ENCODE measurements around the gene DBX1.
A peak's percentile ranks its signal among the peaks of the same experiment; 100 is the strongest.

Gene DBX1

DNA sequence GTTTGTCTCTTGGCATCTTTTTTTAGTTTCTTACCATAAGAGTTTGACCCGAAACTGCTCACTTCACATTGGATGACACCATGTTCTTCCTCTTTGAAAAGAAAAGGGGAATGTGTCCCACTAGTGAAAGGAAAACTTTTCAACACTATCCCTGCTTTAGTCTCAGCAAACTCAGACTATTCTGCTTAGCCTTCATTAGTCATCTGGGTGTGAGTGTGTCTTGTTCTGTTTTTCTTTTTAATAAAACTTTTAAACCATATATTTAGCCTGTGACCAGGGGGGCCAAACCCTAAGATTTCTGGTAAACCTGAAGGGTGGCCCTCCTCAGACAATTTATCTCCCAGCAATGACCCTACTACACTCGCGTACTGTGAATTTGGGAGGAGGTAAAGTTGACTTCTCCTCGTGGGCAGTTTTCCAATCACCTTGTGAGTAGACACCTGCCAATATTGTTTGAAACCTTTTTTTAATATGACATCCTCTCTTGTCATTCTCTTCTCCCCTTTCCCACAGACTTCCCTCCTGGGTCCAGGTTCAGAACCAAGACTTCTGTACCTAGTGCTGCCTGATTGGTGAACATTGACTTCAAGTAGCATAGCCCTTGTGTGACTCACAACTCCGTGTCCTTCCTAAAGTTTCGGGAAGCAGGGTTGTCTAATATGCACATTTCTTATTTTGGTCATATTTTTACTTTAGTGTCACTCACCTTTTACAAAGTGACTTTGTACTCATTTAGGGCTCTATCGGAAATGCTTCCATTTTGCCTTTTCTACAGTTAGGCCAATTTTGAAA lies 39.9 kb downstream of the DBX1 start:
- no peak for DNase-seq

DNA sequence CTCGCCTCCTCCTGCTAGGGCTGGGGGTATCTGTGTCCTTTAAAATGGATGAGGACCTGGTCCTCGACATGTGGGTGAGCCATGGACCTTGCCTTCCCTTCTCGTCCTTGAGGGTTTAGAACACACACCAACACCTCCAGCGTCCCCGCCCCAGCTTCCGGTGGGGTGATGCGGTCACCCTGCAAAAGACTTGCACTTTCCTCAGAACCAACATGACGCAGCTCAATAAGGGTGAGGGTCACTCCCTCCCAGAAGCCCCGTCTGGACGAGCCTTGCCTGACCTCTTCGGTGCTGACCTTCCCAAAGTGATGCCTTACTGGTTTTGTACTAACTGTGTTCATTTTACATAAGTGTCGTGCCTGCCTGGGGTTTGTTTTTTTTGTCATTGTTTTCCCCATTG lies 41.0 kb downstream of the DBX1 start:
- DNase-seq: no peak

GRCh38 chr11:20118209-20118608 lies 42.1 kb downstream of the DBX1 start:
- no peak for DNase-seq

DNA sequence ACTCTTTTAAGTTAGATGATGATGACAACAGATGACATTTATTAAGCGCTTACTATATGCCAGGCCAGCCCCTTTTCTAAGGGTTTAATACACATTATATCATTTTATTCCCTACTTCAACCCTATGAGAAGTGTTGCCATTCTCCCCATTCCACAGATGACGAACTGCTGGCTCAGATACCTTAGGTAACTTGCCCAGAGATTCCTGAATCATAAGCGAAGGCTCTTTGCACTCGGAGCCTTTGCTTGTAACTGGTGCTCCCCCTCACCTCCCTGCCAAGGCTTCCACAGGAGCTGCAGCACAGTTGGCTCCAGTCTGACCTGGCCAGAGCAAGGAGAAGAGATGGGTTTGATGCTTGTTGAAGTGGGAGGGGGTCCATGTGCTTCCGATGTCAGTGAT lies 43.0 kb downstream of the DBX1 start:
- no peak for DNase-seq

DNA sequence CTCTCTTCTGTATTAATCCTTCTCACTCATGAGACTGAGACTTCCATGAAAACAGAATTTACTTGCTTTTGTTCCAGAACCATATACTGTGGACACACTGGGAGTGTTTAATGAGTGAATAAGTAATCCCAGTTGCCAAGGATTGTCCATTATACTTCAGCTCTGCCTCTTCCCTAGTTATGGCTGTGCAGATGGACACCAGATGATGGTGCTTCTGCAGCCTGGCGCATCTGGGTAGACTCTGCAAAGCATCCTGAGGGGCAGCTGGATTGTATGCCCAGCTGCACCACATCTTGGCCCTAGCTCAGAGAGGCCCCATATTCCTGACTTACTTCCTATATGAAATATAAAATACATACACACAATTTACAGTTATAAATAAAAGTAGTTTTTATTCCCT lies 43.5 kb downstream of the DBX1 start:
- no peak for DNase-seq

GRCh38 chr11:20114588-20114987 lies 45.7 kb downstream of the DBX1 start:
- DNase-seq: no peak

GRCh38 chr11:20113149-20113438 lies 47.2 kb downstream of the DBX1 start:
- DNase-seq: no peak

DNA sequence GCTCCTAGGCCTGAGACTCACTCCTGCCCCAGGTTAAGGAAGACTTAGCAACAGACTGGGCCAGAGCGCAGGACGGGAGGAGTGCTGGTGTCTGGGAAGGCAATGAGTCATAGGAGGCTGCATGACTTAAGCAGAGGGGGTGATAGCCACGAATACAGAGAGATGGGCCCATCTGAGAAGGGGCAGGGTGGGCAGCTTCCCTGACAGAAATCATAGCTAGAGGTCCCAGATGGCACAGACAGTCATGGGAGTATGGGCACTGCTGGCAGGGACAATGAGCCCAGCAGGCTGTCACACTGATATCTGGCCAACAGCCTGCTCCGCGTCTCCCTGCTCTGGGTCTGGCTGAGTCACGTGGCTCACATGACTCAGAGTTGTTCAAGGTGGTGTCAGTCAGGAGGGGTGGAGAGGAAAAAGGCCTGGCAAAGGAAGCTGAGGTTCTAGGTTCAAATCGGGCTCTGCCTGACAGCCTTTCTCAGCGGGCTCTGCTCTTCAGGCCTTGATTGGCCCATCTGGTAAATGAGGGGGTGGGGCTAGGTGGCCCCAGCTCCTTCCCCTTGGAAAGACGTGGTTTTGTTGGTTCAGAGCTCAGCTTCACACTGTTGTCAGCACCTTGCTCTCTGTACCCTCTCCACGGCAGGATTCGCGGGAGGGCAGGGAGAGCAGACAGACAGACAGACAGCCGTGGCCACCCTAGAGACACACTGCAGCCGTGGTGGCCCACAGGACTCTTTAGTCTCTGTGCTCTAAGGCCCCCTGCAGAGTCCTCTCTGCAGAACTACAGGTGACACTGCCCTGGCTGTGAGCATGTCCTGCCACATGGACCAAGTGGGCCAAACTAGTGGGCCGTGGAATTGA lies 47.8 kb downstream of the DBX1 start:
- no peak for DNase-seq

DNA sequence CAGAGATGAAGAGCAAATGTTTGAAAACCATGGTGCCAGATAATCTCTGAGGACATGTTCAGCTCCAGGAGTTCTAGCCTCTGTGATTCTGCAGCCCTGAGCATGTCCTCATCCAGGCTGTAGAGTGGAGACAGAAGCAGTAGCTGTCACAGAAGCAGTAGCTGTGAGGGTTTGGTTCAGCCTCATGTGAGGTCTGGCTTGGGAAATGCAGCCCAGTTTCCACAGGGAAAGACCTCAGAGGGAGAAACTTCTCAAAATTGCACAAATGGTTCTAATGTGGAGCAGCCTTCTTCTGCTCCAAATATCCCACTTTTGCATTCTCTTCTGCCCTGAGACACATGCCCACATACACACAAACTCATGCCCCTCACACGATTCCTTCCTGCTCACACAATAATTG lies 48.4 kb downstream of the DBX1 start:
- no peak for DNase-seq

DNA sequence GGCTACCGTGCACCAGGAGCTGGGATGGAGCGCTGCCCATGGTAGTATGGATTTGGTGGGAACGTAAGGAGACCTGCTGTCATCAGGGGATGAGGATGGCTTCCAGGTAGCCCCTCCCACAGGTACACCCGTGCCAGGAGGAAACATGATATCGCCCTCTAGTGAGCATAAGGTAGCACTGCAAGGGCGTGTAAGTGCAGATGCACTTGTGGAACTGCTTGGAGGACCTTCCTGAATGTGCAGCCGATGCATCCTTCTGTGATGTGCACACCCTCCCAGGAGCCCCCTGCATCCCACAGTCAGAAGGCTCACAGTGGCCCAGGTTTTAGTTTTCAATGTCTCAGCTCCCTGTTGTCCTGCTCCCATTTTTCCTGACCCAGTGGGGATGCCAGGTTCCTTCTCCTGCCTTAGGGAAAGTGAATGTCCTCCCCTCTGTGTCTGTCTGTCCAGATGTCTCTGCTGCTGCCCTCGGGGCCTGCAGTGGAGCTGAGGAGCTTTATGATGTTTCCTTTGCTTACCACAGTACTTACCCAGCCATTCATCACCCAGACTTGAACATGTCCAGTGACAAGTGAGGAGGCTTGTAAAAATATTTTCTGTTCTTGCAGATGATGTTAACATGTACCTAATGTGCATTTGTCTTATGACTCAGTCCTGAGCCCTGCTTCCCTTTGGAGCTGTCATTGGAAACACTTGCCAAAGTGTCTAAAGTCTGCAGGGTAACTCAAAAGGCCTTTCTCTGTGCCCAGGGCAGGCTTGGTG lies 49.2 kb downstream of the DBX1 start:
- peak; percentile 79 for DNase-seq

GRCh38 chr11:20109731-20110445 lies 50.4 kb downstream of the DBX1 start:
- DNase-seq: no peak
